ENCODE measurements around the gene BCAM.

- TF ChIP-seq POLR2A (IDR thresholded peaks at IDR 0.05; ENCODE audit: low read depth, low read length) (no peak), TAF1 (IDR thresholded peaks at IDR 0.05; ENCODE audit: borderline replicate concordance, low read depth, low read length) (no peak)
Observed at GRCh38 chr19:44770550-44771257, 38.2 kb upstream of the BCAM start.
